Fibroblast of lung (primary cell): ENCODE data around the gene RUNX2. TPM values are rescaled to one million over a fixed set of nuclear protein-coding genes. Genes with fewer than 3 reads are reported as not detected.

Experiments
- DNase-seq, 2 donors: peaks; one replicate each; pipeline versions ENCODE4 v3.0.0 to v3.0.0-alpha.2; 2010; ENCODE audit warnings: low read depth in 2 of 2
- H2AFZ ChIP-seq: 2 replicates; pipeline ENCODE4 v1.5.1; 2012; ENCODE audit warnings: low read length, control low read depth, inconsistent platforms
- H3K27ac ChIP-seq: 2 replicates; pipeline ENCODE4 v1.5.1; 2011; ENCODE audit warnings: low read length, control low read depth; ENCODE audit not compliant: insufficient read depth
- H3K27me3 ChIP-seq: 2 replicates; pipeline ENCODE4 v1.5.1; 2011; ENCODE audit warnings: mild to moderate bottlenecking, low read length; ENCODE audit not compliant: control insufficient read depth, insufficient read depth
- H3K36me3 ChIP-seq: 2 replicates; pipeline ENCODE4 v1.5.1; 2011; ENCODE audit warnings: low read length; ENCODE audit not compliant: control insufficient read depth, insufficient read depth
- H3K4me1 ChIP-seq: 2 replicates; pipeline ENCODE4 v1.5.1; 2011; ENCODE audit warnings: low read length; ENCODE audit not compliant: control insufficient read depth, insufficient read depth; ENCODE audit errors: extremely low read depth
- H3K4me2 ChIP-seq: 2 replicates; pipeline ENCODE4 v1.5.1; 2011; ENCODE audit warnings: low read length, control low read depth; ENCODE audit not compliant: insufficient read depth; ENCODE audit errors: extremely low read depth
- H3K4me3 ChIP-seq, 4 experiments: fragments of 200-600 bp in 1 of 4; sonication (generic) in 1 of 4; replicated peaks in 1 of 4; 2 replicates each; pipeline ENCODE4 v1.5.1; 2011 to 2016; ENCODE audit warnings: low read length in 4 of 4, low read depth in 3 of 4, mild to moderate bottlenecking in 3 of 4, control low read depth in 2 of 4, inconsistent platforms in 1 of 4, mixed read lengths in 1 of 4; ENCODE audit not compliant: insufficient read depth in 1 of 4; ENCODE audit errors: control extremely low read depth in 1 of 4
- H3K79me2 ChIP-seq: 2 replicates; pipeline ENCODE4 v1.5.1; 2012; ENCODE audit warnings: mild to moderate bottlenecking, low read length, inconsistent platforms; ENCODE audit not compliant: control insufficient read depth, insufficient read depth
- H3K9ac ChIP-seq: 2 replicates; pipeline ENCODE4 v1.5.1; 2011; ENCODE audit warnings: mild to moderate bottlenecking, low read length, control low read depth; ENCODE audit not compliant: insufficient read depth
- H3K9me3 ChIP-seq: 2 replicates; pipeline ENCODE4 v1.5.1; 2012; ENCODE audit warnings: low read depth, low read length; ENCODE audit not compliant: control insufficient read depth, insufficient read depth
- H4K20me1 ChIP-seq: 2 replicates; pipeline ENCODE4 v1.5.1; 2011; ENCODE audit warnings: low read length; ENCODE audit not compliant: control insufficient read depth, insufficient read depth; ENCODE audit errors: extremely low read depth
- EZH2 ChIP-seq: IDR thresholded peaks from 2 replicates; pipeline ENCODE4 v1.5.1; 2012; ENCODE audit warnings: low read length, control low read depth, mild to moderate bottlenecking; ENCODE audit errors: missing control alignments
- polyA plus RNA-seq, 2 donors: library from polyadenylated mRNA; depleted of rRNA in 1 of 2; stranded (reverse) in 1 of 2; unstranded in 1 of 2; fragments of >200 nt; gene quantifications; 2 replicates each; pipeline ENCODE4 v1.2.1, GENCODE V29; 2011 to 2012; ENCODE audit warnings: missing spikeins in 1 of 2
- total RNA-seq: library from RNA; depleted of rRNA; stranded (reverse); fragments of >200 nt; gene quantifications from 2 replicates; pipeline ENCODE4 v1.2.1, GENCODE V29; 2014
- TF ChIP-seq, protein P1 (sequence below), 2 donors: IDR thresholded peaks in 1 of 2; conservative IDR thresholded peaks in 1 of 2; 1 replicate in 1 of 2; 2 replicates in 1 of 2; pipeline ENCODE4 v1.5.1; 2011 to 2012; ENCODE audit warnings: low read length in 2 of 2, control low read depth in 1 of 2, inconsistent platforms in 1 of 2, low read depth in 1 of 2, mild to moderate bottlenecking in 1 of 2

RUNX2 gene
- total and polyA plus RNA-seq, 2 donors (not counting 1 experiment from before 2014, with no cell fraction given): 2.5 to 4.5 TPM

DNA sequence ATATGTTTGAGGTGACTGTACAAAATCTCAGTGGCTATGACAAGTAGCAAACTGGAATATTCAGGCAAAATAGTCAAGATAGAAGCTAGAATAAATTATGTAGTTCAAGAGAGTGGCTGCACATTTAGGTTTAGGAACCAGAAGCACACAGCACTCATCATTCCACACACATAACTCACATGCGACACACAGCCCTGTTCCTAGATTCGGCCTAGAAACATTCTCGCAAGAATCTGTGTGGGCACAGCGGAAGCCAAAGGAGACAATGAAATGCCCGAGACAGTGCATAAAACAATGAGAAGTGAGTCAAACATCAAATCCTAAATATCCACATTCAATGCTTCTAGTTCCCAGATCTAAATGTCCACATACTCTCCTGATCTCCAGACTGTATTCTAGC is 59.1 kb downstream of the RUNX2 start:
- Histone ChIP-seq H3K4me1 (no peaks in the 10 kb centered on the region), H2AFZ (no peak overlapping the region), H3K27ac (no peak overlapping the region), H3K79me2 (no peaks in the 10 kb centered on the region), H3K36me3 (no peaks in the 10 kb centered on the region), H4K20me1 (no peaks in the 10 kb centered on the region), H3K9ac (no peak overlapping the region), H3K4me2 (no peak overlapping the region), H3K4me3 (no peak overlapping the region), H3K9me3 (no peaks in the 10 kb centered on the region), H3K27me3 (no peaks in the 10 kb centered on the region)
- peak in 1 of 2 donors; percentile 81 for DNase-seq
- TF ChIP-seq, protein P1, sequence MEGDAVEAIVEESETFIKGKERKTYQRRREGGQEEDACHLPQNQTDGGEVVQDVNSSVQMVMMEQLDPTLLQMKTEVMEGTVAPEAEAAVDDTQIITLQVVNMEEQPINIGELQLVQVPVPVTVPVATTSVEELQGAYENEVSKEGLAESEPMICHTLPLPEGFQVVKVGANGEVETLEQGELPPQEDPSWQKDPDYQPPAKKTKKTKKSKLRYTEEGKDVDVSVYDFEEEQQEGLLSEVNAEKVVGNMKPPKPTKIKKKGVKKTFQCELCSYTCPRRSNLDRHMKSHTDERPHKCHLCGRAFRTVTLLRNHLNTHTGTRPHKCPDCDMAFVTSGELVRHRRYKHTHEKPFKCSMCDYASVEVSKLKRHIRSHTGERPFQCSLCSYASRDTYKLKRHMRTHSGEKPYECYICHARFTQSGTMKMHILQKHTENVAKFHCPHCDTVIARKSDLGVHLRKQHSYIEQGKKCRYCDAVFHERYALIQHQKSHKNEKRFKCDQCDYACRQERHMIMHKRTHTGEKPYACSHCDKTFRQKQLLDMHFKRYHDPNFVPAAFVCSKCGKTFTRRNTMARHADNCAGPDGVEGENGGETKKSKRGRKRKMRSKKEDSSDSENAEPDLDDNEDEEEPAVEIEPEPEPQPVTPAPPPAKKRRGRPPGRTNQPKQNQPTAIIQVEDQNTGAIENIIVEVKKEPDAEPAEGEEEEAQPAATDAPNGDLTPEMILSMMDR (conservative IDR thresholded peaks at IDR 0.05 in 1 of 2, IDR thresholded peaks at IDR 0.05 in 1 of 2; ENCODE audit: low read depth in 1 of 2, low read length in 2 of 2): no peak
- TF ChIP-seq EZH2: no peak

DNA sequence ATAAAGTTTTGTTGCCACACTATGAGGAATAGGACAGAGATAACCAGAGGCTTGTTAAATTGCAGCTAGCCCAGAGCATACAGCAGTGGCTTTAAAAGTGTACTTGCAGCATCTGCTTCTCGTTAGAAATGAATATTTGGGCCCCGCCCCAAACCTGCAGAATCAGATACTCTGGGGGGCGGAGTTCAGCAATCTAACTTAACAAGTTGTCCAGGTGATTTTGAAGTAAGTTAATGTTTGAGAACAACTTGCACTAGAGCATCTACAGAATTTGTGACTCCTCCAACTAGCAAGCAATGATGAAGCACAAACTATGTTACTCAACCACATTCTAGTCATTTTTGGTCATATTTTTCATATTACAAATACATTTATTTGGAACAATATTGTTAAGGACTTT is 60.2 kb downstream of the RUNX2 start:
- Histone ChIP-seq H3K27me3 (no peaks in the 10 kb centered on the region), H3K4me2 (no peak overlapping the region), H3K4me1 (no peaks in the 10 kb centered on the region), H3K9me3 (no peaks in the 10 kb centered on the region), H3K79me2 (no peaks in the 10 kb centered on the region), H3K27ac (no peak overlapping the region), H2AFZ (no peak overlapping the region), H4K20me1 (no peaks in the 10 kb centered on the region), H3K9ac (no peak overlapping the region), H3K36me3 (no peaks in the 10 kb centered on the region), H3K4me3 (no peak overlapping the region)
- DNase-seq: peak; percentile 41 to 48
- TF ChIP-seq EZH2: no peak
- TF ChIP-seq, protein P1 (conservative IDR thresholded peaks at IDR 0.05 in 1 of 2, IDR thresholded peaks at IDR 0.05 in 1 of 2; ENCODE audit: low read depth in 1 of 2, low read length in 2 of 2): no peak

DNA sequence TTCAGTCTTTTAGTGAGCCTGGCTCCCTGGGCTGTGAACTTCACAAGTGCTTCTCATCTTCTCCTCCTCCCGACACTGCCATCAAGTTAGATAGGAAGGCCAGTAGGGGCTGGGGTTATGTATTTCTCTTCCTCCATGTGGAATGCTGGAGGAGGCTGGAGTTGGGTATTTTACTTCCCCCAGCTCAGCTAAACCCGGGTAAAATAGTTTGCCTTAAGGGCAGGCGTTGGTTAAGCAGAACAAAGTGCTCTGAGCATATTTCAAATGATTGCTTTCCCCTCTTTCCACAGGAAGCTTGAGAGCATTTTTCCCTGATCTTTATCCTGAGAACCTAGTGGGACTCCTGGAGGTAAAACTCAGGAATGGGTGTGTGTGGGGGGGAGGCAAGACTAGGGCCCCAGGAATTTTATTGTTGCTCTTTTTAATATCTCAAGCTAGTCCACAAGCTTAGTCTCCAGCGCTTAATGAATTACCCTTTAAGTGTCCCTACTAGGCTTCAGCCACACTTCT is 66.5 kb downstream of the RUNX2 start:
- peak in 1 of 2 donors; percentile 61 for DNase-seq
- Histone ChIP-seq H3K4me3 (no peak overlapping the region), H2AFZ (no peak overlapping the region), H3K36me3 (no peaks in the 10 kb centered on the region), H3K4me1 (no peaks in the 10 kb centered on the region), H4K20me1 (no peaks in the 10 kb centered on the region), H3K9ac (no peak overlapping the region), H3K4me2 (no peak overlapping the region), H3K9me3 (no peaks in the 10 kb centered on the region), H3K27me3 (no peaks in the 10 kb centered on the region), H3K27ac (no peak overlapping the region), H3K79me2 (no peaks in the 10 kb centered on the region)
- no peak for TF ChIP-seq EZH2
- TF ChIP-seq, protein P1 (conservative IDR thresholded peaks at IDR 0.05 in 1 of 2, IDR thresholded peaks at IDR 0.05 in 1 of 2; ENCODE audit: low read depth in 1 of 2, low read length in 2 of 2): no peak
